DOHH2 (cell line): ENCODE results near the gene PEX6.

Source experiments
- CTCF ChIP-seq: fragments of 200-600 bp; sonication (generic); IDR thresholded peaks from one replicate; pipeline ENCODE4 v1.5.1; 2014; ENCODE audit warnings: antibody characterized with exemption, mild to moderate bottlenecking, low read depth, low read length; ENCODE audit not compliant: poor library complexity, severe bottlenecking
- EZH2phosphoT487 ChIP-seq: fragments of 200-600 bp; sonication (generic); IDR thresholded peaks from 2 replicates; pipeline ENCODE4 v1.6.1; 2017; ENCODE audit warnings: borderline replicate concordance, mild to moderate bottlenecking, antibody characterized with exemption, low read length, moderate library complexity, mixed read lengths

GRCh38 chr6:42937548-42938427, 41.2 kb downstream of the PEX6 start:
- TF ChIP-seq CTCF (no peak), EZH2phosphoT487 (no peak)
